Stromal cell of bone marrow (primary cell): Measurements from ENCODE around the gene CYP26A1.

Experiments used
- DNase-seq: peaks from one replicate; pipeline ENCODE4 v3.0.0-alpha.2; 2012; ENCODE audit warnings: low read depth

The CYP26A1 gene, protein sequence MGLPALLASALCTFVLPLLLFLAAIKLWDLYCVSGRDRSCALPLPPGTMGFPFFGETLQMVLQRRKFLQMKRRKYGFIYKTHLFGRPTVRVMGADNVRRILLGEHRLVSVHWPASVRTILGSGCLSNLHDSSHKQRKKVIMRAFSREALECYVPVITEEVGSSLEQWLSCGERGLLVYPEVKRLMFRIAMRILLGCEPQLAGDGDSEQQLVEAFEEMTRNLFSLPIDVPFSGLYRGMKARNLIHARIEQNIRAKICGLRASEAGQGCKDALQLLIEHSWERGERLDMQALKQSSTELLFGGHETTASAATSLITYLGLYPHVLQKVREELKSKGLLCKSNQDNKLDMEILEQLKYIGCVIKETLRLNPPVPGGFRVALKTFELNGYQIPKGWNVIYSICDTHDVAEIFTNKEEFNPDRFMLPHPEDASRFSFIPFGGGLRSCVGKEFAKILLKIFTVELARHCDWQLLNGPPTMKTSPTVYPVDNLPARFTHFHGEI

DNA sequence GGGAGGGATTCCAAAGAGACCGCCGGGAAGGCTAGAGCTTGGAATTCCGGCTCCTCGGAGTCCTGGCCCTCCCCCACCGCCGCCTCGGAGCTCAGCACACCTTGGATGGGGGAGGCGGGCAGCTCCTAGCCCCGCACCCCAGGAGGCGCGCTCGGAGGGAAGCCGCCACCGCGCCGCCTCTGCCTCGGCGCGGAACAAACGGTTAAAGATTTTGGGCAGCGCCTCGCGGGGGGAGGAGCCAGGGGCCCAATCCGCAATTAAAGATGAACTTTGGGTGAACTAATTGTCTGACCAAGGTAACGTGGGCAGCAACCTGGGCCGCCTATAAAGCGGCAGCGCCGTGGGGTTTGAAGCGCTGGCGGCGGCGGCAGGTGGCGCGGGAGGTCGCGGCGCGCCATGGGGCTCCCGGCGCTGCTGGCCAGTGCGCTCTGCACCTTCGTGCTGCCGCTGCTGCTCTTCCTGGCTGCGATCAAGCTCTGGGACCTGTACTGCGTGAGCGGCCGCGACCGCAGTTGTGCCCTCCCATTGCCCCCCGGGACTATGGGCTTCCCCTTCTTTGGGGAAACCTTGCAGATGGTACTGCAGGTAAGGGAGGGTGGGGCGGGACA lies at the start of gene CYP26A1:
CYP26A1 (plus strand) TSS at position 355 of the 608 bp plus-strand sequence; CDS start at position 397, 42 bp downstream.
- no peak for DNase-seq

DNA sequence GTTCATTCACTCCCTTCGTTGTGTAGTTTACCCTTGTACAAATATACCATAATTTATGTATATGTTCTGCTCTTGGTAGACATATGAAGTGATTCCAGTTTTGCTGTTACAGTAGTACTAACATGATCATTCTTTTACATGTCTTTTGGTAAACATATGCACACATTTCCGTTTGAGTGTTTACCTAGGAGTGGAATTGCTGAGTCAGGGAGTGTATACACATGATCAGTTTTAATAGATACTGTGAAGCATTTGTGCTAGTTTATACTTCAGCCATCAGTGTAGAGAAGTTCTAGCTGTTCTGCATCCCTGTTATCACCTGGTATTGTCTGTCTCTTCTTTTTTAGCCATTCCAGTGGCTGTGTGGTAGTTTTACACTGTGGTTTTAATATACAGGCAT lies 47.6 kb upstream of the CYP26A1 start:
- no peak for DNase-seq

DNA sequence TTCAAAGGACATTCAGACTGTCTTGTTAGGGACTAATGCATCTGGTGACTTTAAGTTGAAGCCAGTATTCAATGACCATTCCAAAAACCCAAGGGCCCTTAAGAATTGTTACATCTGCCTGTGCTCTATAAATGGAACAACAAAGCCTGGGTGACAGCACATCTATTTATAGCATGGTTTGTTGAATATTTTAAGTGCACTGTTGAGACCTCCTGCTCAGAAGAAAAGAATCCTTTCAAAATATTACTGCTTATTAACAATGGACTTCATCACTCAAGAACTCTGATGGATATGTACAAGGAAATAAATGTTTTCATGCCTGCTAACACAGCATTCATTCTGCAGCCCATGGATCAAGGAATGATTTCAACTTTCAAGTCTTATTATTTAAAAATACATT lies 46.2 kb upstream of the CYP26A1 start:
- no peak for DNase-seq

DNA sequence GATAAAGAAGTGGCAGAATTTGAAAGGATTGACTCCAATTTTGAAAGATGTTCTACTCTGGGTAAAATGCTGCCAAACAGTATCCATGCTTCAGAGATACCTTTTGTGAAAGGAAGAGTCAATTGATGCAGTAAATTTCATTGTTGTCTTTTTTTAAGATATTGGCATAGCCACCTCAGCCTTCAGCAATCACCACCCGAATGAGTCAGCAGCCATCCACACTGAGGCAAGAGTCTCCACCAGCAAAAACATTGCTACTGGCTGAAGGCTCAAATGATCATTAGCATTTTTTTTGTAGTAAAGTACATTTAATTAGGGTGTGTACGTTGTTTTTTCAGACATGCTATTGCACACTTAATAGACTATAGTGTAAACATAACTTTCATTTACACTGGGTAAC lies 44.8 kb upstream of the CYP26A1 start:
- peak; percentile 55 for DNase-seq

DNA sequence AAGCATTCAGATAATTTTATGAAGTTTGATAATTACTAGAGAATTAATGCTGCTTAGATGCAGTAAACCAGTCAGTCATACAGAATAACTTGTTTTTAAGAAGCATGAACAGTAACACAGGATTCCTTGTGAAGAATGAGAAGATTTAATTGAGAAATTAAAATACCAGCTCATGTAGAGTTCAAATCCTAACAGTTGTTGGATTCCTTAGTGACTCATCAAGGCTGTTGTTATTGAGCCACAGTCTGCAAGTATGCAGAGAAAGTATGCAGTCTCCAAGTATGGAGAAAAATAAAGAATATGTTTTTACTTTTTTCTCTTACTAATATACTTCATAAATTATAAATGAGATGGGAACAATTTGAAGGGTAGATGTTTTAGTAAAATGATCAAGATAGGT lies 43.3 kb upstream of the CYP26A1 start:
- peak; percentile 38 for DNase-seq

DNA sequence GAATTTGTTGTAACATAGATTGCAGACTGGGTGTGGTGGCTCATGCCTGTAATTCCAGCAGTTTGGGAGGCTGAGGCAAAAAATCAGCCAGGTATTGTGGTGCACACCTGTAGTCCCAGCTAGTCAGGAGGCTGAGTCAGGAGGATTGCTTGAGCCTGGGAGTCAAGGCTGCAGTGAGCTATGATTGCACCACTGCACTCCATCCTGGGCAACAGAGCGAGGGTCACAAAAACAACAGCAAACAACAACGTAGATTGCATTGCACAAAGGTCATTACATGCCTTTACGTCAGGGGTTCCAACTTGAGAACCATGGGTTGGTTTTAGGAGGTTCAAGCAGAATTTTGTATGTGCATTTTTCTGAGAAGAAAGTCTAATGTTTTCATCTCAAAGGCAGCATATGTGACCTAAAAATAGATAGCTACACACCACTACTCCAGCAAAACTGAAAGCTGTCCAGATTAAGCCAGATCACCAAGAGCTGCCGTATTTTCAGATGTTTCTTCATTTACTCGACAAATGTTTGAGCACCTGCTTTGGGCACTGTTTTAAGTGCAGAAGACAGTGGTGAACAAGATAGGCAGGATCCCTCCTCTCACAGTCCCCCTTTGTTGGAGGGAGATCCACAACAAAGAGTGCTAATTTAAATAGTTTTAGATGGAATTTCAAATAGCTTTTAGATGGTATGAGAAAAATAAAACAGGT lies 41.4 kb upstream of the CYP26A1 start:
- DNase-seq = no peak

DNA sequence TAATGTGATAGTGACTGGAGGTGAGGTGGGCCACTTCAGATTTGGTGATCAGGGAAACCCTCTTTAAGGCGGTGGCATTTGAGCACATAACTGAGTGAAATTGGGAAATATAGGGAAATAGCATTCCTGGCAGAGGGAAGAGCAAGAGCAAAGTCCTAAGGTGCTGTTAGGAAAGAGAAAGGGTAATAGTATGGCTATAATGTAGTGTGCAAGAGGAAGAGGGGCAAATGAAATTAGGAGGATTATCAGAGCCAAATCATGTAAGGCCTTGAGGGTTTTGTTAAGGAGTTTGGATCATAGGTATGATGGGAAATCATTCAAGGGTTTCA lies 40.9 kb upstream of the CYP26A1 start:
- DNase-seq = no peak

DNA sequence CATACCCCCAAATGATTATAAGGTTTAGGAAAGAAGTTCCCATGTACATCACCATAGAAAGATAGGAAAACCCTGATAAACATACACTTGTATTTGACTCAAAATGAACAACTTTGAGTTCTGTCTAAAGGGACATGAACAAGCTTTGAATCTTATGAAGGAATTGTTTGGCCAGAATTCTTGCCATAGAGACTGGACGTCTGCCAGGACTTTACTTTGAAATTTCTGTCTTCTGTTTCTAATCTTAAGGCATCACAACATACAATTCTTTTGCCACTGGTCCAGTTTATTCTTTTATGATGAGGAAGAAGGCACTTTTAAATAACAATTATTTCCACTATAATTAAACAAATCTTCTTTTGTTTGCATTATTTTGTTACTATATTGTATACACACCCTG lies 39.3 kb upstream of the CYP26A1 start:
- DNase-seq = no peak

DNA sequence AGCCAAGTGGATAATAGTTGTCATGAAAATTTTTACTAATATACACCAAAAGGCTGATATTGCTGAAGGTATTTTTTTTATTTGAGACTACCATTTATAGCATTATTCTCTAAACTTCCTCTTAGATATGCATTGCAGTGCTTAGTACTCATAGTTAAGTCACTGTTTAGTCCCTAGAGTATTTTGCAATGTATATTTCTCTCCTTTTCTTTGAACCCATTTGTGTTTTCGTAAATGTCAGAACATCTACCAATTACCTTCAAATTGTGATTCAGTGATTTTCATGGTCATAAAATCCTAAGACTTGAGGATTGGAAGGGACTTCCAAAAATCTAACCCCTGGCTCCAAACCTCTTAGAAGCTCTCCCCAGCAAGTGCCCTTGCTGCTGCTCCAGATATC lies 34.6 kb upstream of the CYP26A1 start:
- DNase-seq = no peak

DNA sequence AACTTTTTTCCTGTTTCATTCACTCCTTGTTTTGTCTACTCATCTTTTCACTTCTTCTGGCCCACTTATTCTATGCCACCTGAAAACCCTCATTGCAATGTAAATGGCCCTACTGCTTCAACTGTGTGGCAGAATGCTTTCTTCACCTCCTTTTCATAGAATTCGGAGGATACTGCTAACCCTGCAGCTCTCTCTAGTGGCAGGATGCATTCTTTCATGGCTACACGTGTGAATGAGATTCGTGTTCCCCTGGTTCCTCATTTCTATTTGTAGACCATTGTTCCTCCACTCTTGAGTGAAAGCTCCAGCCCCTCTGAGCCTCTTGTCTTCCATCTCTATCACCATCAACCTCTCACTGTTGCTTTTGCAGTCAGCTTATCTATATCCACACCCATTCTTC lies 34.0 kb upstream of the CYP26A1 start:
- peak; percentile 36 for DNase-seq

DNA sequence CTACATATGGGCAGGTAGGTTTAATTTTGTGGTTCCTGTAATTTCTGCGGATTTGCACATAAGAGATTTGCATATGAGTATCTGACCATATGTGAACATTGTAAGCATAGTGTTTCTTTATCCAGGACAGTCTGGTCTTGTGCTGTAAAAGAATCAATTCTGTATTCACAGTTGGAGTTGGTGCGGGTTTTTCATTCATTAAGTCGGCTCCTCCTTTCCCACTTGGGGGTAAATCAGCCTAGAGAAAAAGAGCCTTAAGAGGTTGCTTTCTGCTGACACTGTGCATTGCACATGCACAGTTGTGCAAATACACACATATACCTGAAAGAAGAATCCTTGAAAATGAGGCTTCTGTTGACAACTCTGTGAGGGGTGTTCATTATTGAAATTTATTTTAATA lies 19.2 kb upstream of the CYP26A1 start:
- DNase-seq = no peak

DNA sequence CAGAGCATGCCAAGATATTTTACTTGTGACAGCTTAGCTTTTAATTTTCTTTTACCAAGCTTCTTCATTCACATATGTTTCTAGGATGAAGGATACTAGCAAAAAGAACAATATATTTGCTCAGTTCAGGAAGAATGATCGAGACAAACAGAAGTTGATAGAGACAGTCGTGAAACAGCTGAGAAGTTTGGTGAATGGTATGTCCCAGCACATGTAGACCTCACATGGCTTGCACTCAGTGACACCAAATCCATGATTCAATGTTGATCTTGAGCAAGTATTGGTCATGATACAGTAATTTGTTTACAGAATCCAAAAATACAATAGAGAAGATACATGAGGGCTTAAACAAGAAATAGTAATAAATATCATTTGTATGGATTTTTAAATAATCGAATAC lies 15.6 kb upstream of the CYP26A1 start:
- no peak for DNase-seq

DNA sequence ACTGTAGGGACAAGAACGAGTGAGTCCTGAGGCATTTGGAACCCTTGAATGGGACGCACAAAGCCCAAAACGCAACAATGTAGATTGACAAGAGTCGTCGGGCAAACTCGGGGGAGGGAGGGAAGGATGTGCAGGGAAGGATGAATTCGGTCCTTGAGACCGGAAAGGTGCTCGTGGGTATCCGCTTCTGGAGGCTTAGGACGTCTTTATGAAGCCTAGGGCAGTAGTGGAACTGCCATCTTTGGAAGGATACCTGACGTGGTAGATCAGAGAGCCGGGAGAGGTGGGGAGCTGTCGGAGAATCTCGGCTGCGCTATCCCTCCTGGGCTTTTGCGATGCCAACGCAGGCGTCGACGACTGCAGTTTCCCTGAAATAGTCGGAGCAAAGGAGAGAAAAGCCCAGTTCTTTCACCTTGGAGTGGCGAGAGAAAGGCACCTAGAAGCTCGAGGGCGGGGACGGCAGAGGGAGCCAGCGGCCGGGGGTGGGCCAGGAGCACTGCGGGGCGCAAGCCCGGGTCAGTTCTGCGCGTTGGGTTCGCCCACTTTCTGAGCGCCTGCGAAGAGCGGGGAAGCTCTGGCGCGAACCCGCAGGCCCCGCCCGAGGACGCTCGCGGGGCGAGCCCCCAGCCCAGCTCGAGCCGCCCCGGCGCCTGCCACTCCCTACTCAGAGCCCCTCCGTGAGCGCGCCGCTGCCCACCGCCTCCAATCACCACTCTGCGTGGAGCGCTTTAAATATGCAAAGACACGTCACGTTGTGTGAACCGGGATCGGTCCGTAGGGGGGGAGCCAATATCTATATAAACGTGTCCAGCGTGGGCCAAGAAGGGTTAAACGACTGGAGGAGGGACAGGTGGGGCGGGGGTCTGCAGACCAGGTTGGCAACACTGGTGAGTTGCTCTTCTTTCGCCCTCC lies 13.5 kb upstream of the CYP26A1 start, which contains the start of gene CYP26C1:
CYP26C1 (plus strand) TSS at position 824 of the 912 bp plus-strand sequence. CDS start 466 bp downstream, outside the sequence.
- DNase-seq = no peak

DNA sequence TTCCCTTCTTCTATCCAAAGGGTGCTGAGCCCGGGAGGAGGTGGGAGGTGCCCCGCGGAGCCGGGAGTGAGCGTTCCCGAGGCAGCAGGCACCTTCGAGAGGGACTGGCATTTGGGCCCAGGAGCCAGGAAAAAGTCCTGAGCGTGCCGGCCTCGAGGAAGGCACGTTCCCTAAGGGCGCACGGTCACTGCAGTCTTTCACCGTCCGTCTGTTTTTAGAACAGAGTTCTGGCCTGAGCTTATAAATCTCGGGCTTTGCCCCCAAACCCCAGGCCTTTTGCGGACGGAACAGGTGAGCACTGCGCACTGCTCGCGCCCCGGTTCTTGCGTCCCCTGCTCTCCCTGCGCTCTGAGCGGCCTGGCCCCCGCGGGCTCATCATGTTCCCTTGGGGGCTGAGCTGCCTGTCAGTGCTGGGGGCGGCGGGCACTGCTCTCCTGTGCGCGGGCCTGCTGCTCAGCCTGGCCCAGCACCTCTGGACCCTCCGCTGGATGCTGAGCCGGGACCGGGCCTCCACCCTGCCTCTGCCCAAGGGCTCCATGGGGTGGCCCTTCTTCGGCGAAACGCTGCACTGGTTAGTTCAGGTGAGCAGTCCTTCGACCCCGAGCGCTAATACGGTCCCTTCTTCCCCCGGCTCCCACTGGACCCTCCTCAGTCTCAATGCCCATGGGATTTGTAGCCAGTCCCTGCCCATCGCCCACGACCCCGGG lies 12.7 kb upstream of the CYP26A1 start:
- DNase-seq = no peak

DNA sequence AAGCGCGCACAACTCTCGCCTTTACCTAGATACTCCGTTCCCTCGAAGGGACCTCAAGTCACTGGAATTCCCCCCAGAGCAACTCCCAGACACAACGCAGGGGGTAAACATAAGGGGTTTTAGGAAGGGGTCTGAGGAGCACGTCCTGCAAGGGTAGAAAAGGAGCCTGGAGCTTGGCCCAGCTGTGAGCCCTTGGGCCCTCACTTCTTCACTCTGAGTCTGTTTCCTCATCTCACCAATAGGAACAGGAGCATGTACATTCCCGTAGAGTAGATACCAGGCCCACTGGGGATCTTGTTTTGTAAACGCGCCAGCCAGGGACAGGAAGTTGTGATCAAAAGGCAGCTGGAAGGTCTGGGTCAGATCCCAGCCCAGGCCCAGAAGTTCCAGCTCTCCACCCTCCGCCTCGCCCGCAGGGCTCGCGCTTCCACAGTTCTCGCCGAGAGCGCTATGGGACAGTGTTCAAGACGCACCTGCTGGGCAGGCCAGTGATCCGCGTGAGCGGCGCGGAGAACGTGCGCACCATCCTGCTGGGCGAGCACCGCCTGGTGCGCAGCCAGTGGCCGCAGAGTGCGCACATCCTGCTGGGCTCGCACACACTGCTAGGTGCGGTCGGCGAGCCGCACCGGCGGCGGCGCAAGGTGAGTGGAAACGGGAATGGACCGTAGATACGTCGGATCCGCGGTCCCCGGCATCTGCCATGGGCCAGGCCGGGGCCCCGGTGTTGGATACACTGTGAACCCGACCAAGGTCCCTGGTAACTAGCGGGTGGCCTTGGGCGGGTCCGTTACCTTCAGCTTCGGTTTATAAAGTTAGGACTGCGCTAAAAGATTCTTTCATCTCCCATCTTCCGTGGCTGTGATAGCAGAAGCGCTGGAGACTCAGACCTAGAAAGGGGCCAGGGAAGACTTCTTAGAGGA lies 11.8 kb upstream of the CYP26A1 start:
- no peak for DNase-seq

DNA sequence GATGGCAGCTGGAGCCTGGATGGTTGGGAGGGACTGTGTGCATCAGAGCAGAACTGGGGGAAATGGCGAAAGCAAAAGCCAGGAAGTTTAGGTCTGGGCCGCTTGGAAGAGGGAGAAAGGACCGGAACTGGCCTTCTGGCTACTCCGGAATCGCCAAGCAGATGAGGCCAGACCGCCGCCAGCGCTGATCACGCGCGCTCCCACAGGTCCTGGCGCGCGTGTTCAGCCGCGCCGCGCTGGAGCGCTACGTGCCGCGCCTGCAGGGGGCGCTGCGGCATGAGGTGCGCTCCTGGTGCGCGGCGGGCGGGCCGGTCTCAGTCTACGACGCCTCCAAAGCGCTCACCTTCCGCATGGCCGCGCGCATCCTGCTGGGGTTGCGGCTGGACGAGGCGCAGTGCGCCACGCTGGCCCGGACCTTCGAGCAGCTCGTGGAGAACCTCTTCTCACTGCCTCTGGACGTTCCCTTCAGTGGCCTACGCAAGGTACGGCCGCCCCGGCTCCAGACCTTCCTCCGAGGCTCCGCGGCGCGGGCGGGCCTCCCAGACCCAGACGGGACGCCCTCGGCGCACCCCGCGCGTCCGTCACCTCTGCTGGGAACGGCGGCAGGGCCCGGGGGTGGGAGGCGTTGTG lies 11.1 kb upstream of the CYP26A1 start:
- DNase-seq = no peak

DNA sequence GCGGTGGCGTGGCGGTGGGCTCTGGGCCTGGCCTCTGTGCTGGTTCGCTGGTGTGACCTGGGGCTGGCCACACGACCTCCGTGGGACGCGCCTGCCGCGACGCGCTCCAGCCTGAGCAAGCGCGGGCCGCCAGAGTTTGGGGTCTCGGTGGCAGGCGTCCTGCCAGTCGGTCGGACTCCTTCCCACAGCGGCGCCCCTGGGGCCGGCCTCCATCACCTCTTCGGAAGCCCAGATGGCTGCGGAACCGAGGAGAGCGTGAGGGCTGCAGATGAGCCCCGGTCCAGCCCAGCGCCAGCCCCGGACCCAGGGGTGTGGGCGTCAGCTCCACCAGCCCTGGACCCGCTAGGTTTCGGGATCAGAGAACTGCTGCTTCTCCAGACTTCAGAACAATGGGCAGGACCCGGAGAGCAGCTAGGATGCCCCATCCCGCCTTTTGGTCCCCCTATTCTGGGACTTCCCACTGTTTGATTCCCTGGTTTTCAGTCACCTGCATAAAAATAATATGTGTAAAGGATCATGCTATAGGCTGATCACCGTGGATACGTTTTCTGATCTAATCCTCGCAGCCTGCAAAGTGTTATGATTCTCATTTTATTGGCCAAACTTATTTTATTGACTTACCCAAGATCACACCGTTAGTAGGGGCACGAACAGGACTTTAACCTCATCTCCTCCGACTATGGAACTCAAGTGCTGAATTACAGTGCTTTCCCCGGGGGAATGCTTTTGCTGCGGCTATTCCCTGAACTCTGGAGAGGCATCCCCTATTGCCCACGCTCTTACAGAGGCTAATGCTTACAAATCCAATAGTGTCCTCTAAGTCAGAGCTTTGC lies 10.3 kb upstream of the CYP26A1 start:
- no peak for DNase-seq

DNA sequence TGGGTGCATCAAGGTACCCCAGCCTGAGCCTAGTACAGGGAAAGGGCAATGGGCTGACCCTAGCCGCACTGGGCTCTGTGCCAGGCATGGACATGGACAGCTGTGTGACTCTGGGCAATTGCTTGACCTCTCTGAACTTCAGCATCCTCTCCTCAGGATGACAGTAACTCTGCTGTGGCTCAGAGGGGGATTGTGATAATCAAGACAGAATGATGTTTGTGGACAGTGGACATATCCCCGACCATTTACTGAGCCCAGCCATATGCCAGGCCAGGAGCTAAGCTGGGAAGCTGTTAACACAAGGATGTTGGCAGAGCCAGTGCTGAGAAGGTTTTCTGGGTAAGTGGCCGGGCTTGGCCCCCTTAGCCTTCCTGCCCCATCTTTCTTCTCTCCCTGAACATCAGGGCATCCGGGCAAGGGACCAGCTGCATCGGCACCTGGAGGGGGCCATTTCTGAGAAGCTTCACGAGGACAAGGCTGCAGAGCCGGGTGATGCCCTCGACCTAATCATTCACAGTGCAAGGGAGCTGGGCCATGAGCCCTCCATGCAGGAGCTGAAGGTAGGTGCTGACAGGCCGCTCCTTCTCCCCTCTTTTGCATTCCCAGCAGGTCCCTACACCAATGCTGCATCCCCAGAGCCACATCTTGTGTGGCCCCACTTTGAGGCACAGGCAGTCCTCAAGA lies 9.6 kb upstream of the CYP26A1 start:
- DNase-seq = no peak
